IMR-90 (cell line): ENCODE results near the gene RBP5. TPM values are rescaled to one million over a fixed set of nuclear protein-coding genes. Genes with fewer than 3 reads are reported as not detected.

Experiments
- ATAC-seq: fragments of 200-7000 bp; cut with Tn5 transposase; 2 replicates; pipeline ENCODE4 v1.9.1; 2020; ENCODE audit warnings: low read depth, mild to moderate bottlenecking, moderate library complexity
- BruUV-seq: library from RNA; stranded (reverse); fragments of 400-500 nt; replicated peaks from 2 replicates; lab custom pipeline; 2021; lab: Mats Ljungman, UMichigan
- CTCF ChIA-PET: fragments of 300-600 bp; formaldehyde crosslinking; extraction: SDS; loops from one replicate; lab custom pipeline; 2021; ENCODE audit warnings: antibody characterized with exemption; lab: Yijun Ruan, JAX
- POLR2A ChIA-PET: fragments of 300-600 bp; sonication (Branson Sonifier 250); formaldehyde crosslinking; loops from one replicate; lab custom pipeline; 2022; ENCODE audit warnings: antibody characterized with exemption; ENCODE audit not compliant: unreplicated experiment; lab: Charles Lee
- DNase-seq: peaks from one replicate; pipeline ENCODE4 v3.0.0; 2013
- H2AFZ ChIP-seq: replicated peaks from 2 replicates; pipeline ENCODE3; 2013; ENCODE audit warnings: low read length, mild to moderate bottlenecking; ENCODE audit not compliant: poor library complexity
- H2AK5ac ChIP-seq: 2 replicates; pipeline ENCODE4 v1.6.1; 2013; ENCODE audit warnings: low read depth, low read length, inconsistent platforms
- H2AK9ac ChIP-seq: replicated peaks from 2 replicates; pipeline ENCODE3; 2013; ENCODE audit warnings: mild to moderate bottlenecking, low read depth, low read length, moderate library complexity; ENCODE audit not compliant: poor library complexity
- H2BK120ac ChIP-seq: 2 replicates; pipeline ENCODE4 v1.6.1; 2013; ENCODE audit warnings: low read depth, low read length, inconsistent platforms
- H2BK15ac ChIP-seq: 3 replicates; pipeline ENCODE4 v1.6.1; 2013; ENCODE audit warnings: low read depth, low read length, inconsistent platforms
- H2BK20ac ChIP-seq: 2 replicates; pipeline ENCODE4 v1.6.1; 2013; ENCODE audit warnings: low read depth, mild to moderate bottlenecking, inconsistent platforms, low read length, moderate library complexity
- H2BK5ac ChIP-seq: 2 replicates; pipeline ENCODE4 v1.6.1; 2013; ENCODE audit warnings: mild to moderate bottlenecking, low read depth, low read length, inconsistent platforms; ENCODE audit not compliant: poor library complexity, severe bottlenecking
- H3K14ac ChIP-seq: replicated peaks from 2 replicates; pipeline ENCODE4 v1.6.1; 2013; ENCODE audit warnings: low read depth, low read length, inconsistent platforms
- H3K18ac ChIP-seq: 2 replicates; pipeline ENCODE4 v1.6.1; 2013; ENCODE audit warnings: low read depth, low read length, control low read depth
- H3K23ac ChIP-seq: 2 replicates; pipeline ENCODE4 v1.6.1; 2013; ENCODE audit warnings: low read depth, low read length, inconsistent platforms
- H3K27ac ChIP-seq: 2 replicates; pipeline ENCODE4 v1.5.1; 2013; ENCODE audit warnings: mild to moderate bottlenecking, control low read depth, low read length; ENCODE audit not compliant: insufficient read depth
- H3K27me3 ChIP-seq: 2 replicates; pipeline ENCODE4 v1.6.1; 2013; ENCODE audit warnings: low read length; ENCODE audit not compliant: control insufficient read depth, insufficient read depth
- H3K36me3 ChIP-seq: 2 replicates; pipeline ENCODE4 v1.6.1; 2013; ENCODE audit warnings: low read length, mixed read lengths; ENCODE audit not compliant: control insufficient read depth, insufficient read depth
- H3K4ac ChIP-seq: 2 replicates; pipeline ENCODE4 v1.6.1; 2013; ENCODE audit warnings: low read depth, low read length, inconsistent platforms
- H3K4me1 ChIP-seq: 2 replicates; pipeline ENCODE4 v1.6.1; 2013; ENCODE audit warnings: low read length, mixed read lengths; ENCODE audit not compliant: control insufficient read depth, insufficient read depth
- H3K4me2 ChIP-seq: 2 replicates; pipeline ENCODE4 v1.6.1; 2013; ENCODE audit warnings: low read depth, mild to moderate bottlenecking, control low read depth, low read length, moderate library complexity
- H3K4me3 ChIP-seq: 2 replicates; pipeline ENCODE4 v1.5.1; 2013; ENCODE audit warnings: low read depth, mild to moderate bottlenecking, control low read depth, low read length, moderate library complexity; ENCODE audit not compliant: insufficient read depth
- H3K56ac ChIP-seq: 2 replicates; pipeline ENCODE4 v1.6.1; 2013; ENCODE audit warnings: low read length, inconsistent platforms; ENCODE audit not compliant: insufficient read depth; ENCODE audit errors: extremely low read depth
- H3K79me1 ChIP-seq, 2 experiments: 2 replicates each; pipeline ENCODE4 v1.6.1; 2013; ENCODE audit warnings: low read length in 2 of 2, inconsistent platforms in 1 of 2, low read depth in 1 of 2
- H3K9ac ChIP-seq: 2 replicates; pipeline ENCODE4 v1.6.1; 2013; ENCODE audit warnings: low read depth, low read length, control low read depth
- H3K9me1 ChIP-seq: 2 replicates; pipeline ENCODE4 v1.6.1; 2013; ENCODE audit warnings: low read length, inconsistent platforms; ENCODE audit not compliant: insufficient read depth
- H3K9me3 ChIP-seq: 2 replicates; pipeline ENCODE4 v1.6.1; 2013; ENCODE audit warnings: low read length; ENCODE audit not compliant: control insufficient read depth, insufficient read depth
- H4K20me1 ChIP-seq: 2 replicates; pipeline ENCODE4 v1.6.1; 2013; ENCODE audit warnings: low read length, inconsistent platforms; ENCODE audit not compliant: insufficient read depth
- H4K5ac ChIP-seq: 2 replicates; pipeline ENCODE4 v1.6.1; 2013; ENCODE audit warnings: mild to moderate bottlenecking, low read depth, low read length, control low read depth
- H4K8ac ChIP-seq, 2 experiments: 2 replicates each; pipeline ENCODE4 v1.6.1; 2013; ENCODE audit warnings: low read depth in 2 of 2, low read length in 2 of 2, control low read depth in 1 of 2, inconsistent platforms in 1 of 2
- H4K91ac ChIP-seq: 2 replicates; pipeline ENCODE4 v1.6.1; 2013; ENCODE audit warnings: low read depth, low read length, inconsistent platforms; ENCODE audit not compliant: insufficient read depth
- MAZ ChIP-seq: IDR thresholded peaks from 2 replicates; pipeline ENCODE4 v1.6.1; 2012; ENCODE audit warnings: low read depth, mild to moderate bottlenecking, low read length, improper control_type of control experiment, moderate library complexity, borderline replicate concordance
- NFE2L2 ChIP-seq: fragments of 150-350 bp; IDR thresholded peaks from 2 replicates; pipeline ENCODE4 v1.6.1; 2016; ENCODE audit warnings: low read depth, mild to moderate bottlenecking, low read length
- WGBS, 2 experiments: methylation state at CpG; one replicate each; pipeline versions ENCODE4 v1.1.5 to v1.1.7; 2013; ENCODE audit warnings: missing lambda C conversion rate in 2 of 2; ENCODE audit not compliant: insufficient read length in 1 of 2; ENCODE audit errors: extremely low coverage in 2 of 2; 5-methylcytosine and 5-hydroxymethylcytosine counted together
- dilution Hi-C: fragments of 300-500 bp; cut with HindIII; formaldehyde crosslinking; loops from one replicate; pipeline ENCODE4 v1.14.3; 2018; ENCODE audit warnings: low sequenced_read_pairs; ENCODE audit not compliant: unreplicated experiment
- in situ Hi-C: fragments of 300-500 bp; cut with MboI; formaldehyde crosslinking; loops from 3 replicates; pipeline ENCODE4 v1.14.3; 2019; ENCODE audit warnings: low sequenced_read_pairs, inconsistent platforms, mixed read lengths
- intact Hi-C: fragments of 100-400 bp; cut with micrococcal nuclease; formaldehyde crosslinking; loops from 2 replicates; pipeline ENCODE4 v1.10.0; 2022
- polyA plus RNA-seq, 3 experiments: library from polyadenylated mRNA; depleted of rRNA; stranded (reverse); fragments of >200 nt; gene quantifications; 2 replicates each; pipeline ENCODE4 v1.2.3, GENCODE V29; 2012; ENCODE audit warnings: low replicate concordance in 1 of 3
- total RNA-seq: library from RNA; depleted of rRNA; stranded (reverse); fragments of >200 nt; gene quantifications from 2 replicates; pipeline ENCODE4 v1.2.3, GENCODE V29; 2012
- TF ChIP-seq, protein P1 (sequence below): conservative IDR thresholded peaks from 2 replicates; pipeline ENCODE4 v1.5.1; 2012; ENCODE audit warnings: mild to moderate bottlenecking, low read depth, low read length, improper control_type of control experiment

Gene RBP5
- total and polyA plus RNA-seq, 2 of the 4 experiments (the other 2 are of a cell fraction): 0.15 TPM; not detected in 1

- Histone ChIP-seq H2BK20ac (no peak overlapping the region), H3K23ac (no peak overlapping the region), H3K56ac (no peak overlapping the region), H4K20me1 (no peaks in the 10 kb centered on the region), H3K14ac (no peak overlapping the region), H4K8ac (no peak overlapping the region), H3K36me3 (no peaks in the 10 kb centered on the region), H2BK15ac (no peak overlapping the region), H4K91ac (no peak overlapping the region), H2AK9ac (no peak overlapping the region), H3K4me2 (no peak overlapping the region), H3K27ac (no peak overlapping the region), H3K9me3 (no peaks in the 10 kb centered on the region), H3K4me1 (peaks cover 2% of the 10 kb centered on the region; the same call in 1 of the 2 replicates), H2AFZ (no peak overlapping the region), H3K9ac (no peak overlapping the region), H3K18ac (no peak overlapping the region), H3K4me3 (no peak overlapping the region), H3K27me3 (peaks cover 3% of the 10 kb centered on the region), H2AK5ac (no peak overlapping the region), H3K9me1 (no peaks in the 10 kb centered on the region), H2BK5ac (no peak overlapping the region), H4K5ac (no peak overlapping the region), H2BK120ac (no peak overlapping the region), H3K79me1 (no peaks in the 10 kb centered on the region), H3K4ac (no peak overlapping the region)
- in situ Hi-C loops: no loop called here
- intact Hi-C loops: no loop called here
- POLR2A ChIA-PET: no interaction called here
- CTCF ChIA-PET: no interaction called here
- no TSS peak for BruUV-seq
- no peak for TF ChIP-seq NFE2L2
- no peak for TF ChIP-seq MAZ
- TF ChIP-seq, protein P1, sequence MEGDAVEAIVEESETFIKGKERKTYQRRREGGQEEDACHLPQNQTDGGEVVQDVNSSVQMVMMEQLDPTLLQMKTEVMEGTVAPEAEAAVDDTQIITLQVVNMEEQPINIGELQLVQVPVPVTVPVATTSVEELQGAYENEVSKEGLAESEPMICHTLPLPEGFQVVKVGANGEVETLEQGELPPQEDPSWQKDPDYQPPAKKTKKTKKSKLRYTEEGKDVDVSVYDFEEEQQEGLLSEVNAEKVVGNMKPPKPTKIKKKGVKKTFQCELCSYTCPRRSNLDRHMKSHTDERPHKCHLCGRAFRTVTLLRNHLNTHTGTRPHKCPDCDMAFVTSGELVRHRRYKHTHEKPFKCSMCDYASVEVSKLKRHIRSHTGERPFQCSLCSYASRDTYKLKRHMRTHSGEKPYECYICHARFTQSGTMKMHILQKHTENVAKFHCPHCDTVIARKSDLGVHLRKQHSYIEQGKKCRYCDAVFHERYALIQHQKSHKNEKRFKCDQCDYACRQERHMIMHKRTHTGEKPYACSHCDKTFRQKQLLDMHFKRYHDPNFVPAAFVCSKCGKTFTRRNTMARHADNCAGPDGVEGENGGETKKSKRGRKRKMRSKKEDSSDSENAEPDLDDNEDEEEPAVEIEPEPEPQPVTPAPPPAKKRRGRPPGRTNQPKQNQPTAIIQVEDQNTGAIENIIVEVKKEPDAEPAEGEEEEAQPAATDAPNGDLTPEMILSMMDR: no peak
- DNase-seq (no peak), ATAC-seq (no peak)
- dilution Hi-C loops: no loop called here
- no CpG with 5 or more reads among the region's 2 CpGs for WGBS, 2 experiments
These were observed 49.8 kb upstream of the RBP5 start for GRCh38 chr12:7178481-7178880.
